Upper lobe of left lung (tissue), 6 donors: Measurements from ENCODE around the gene ELOVL3. TPM values are rescaled to one million over a fixed set of nuclear protein-coding genes. Genes with fewer than 3 reads are reported as not detected.

Experiments used
- ATAC-seq, 2 donors: fragments of 200-7000 bp; cut with Tn5 transposase; one replicate each; pipeline ENCODE4 v1.9.1; 2022; ENCODE audit warnings: mild to moderate bottlenecking in 2 of 2, moderate library complexity in 2 of 2; ENCODE audit not compliant: low FRiP score in 2 of 2
- DNase-seq, 2 donors: peaks; one replicate each; pipeline ENCODE4 v3.0.0-alpha.2; 2019 to 2020
- H3K27ac ChIP-seq, 4 donors: fragments of 200-600 bp; sonication (generic); one replicate each; pipeline ENCODE4 v1.5.1; 2016 to 2019
- H3K27me3 ChIP-seq, 4 donors: fragments of 200-600 bp; sonication (generic); one replicate each; pipeline ENCODE4 v1.5.1; 2017 to 2019
- H3K36me3 ChIP-seq, 4 donors: fragments of 200-600 bp; sonication (generic); one replicate each; pipeline ENCODE4 v1.5.1; 2016 to 2019
- H3K4me1 ChIP-seq, 4 donors: fragments of 200-600 bp; sonication (generic); one replicate each; pipeline ENCODE4 v1.5.1; 2018 to 2019
- H3K4me3 ChIP-seq, 4 donors: fragments of 200-600 bp; sonication (generic); one replicate each; pipeline ENCODE4 v1.5.1; 2017 to 2019; ENCODE audit warnings: mild to moderate bottlenecking in 2 of 4, moderate library complexity in 1 of 4
- H3K9me3 ChIP-seq, 4 donors: fragments of 200-600 bp; sonication (generic); one replicate each; pipeline ENCODE4 v1.5.1; 2018 to 2019
- CTCF ChIP-seq, 6 experiments: fragments of 450-650 bp in 4 of 6; fragments of 200-600 bp in 2 of 6; sonication (generic) in 2 of 6; IDR thresholded peaks; one replicate each; pipeline ENCODE4 v1.5.1; 2016 to 2019; ENCODE audit warnings: antibody characterized with exemption in 6 of 6
- EP300 ChIP-seq, 4 donors: sonication (generic); formaldehyde crosslinking; IDR thresholded peaks; one replicate each; pipeline ENCODE4 v1.5.1; 2017; ENCODE audit warnings: antibody characterized with exemption in 4 of 4, control low read depth in 2 of 4
- POLR2A ChIP-seq, 4 donors: fragments of 450-650 bp; IDR thresholded peaks; one replicate each; pipeline ENCODE4 v1.5.1; 2016 to 2017; ENCODE audit warnings: antibody characterized with exemption in 4 of 4, mild to moderate bottlenecking in 2 of 4
- POLR2AphosphoS5 ChIP-seq, 2 donors: sonication (generic); formaldehyde crosslinking; IDR thresholded peaks; one replicate each; pipeline ENCODE4 v1.5.1; 2017; ENCODE audit warnings: antibody characterized with exemption in 2 of 2
- WGBS, 2 donors: methylation state at CpG; one replicate each; pipeline ENCODE4 v1.1.5; 2017 to 2018; 5-methylcytosine and 5-hydroxymethylcytosine counted together
- total RNA-seq, 6 donors: library from RNA; depleted of rRNA in 4 of 6; stranded (reverse); fragments of >200 nt in 4 of 6; gene quantifications; one replicate each; pipeline versions ENCODE4 v1.1.0 to v1.2.1, GENCODE V29; 2016 to 2021
- donor health status: DM: no; HTN: no; CAD: no; lungs with moderate emphysema.
- donor health status: DM: no; HTN: yes; CAD: no; lungs with severe emphysema.

ELOVL3 gene
- 1 to 10 TPM in 2 of 6 donors, under 1 TPM in 1, not detected in 3; 0.46 to 2.7 (median 1.1) TPM for total RNA-seq

GRCh38 chr10:102225646-102226541 lies at the start of gene ELOVL3:
Gene ELOVL3 (plus strand): TSS chr10:102226299. CDS start chr10:102226549, 250 bp downstream.
- Histone ChIP-seq H3K27ac (peak within 1 kb of the TSS; percentile 68 to 81 (median 73)), H3K9me3 (no peaks in the 10 kb centered on the region), H3K4me1 (peaks cover 26 to 36% (median 28%) of the 10 kb centered on the region in 4 donors), H3K4me3 (peak within 1 kb of the TSS in 3 of 4 donors; percentile 29 to 50 (median 41)), H3K36me3 (no peaks in the 10 kb centered on the region), H3K27me3 (peaks cover 0 to 15% (median 8%) of the 10 kb centered on the region in 4 donors)
- ATAC-seq: peak; percentile 96 to 97
- 8 to 10% methylated on average over 21 to 46 of the region's 47 CpGs for WGBS, 2 donors
- DNase-seq: peak; percentile 94 to 97
- no peak for TF ChIP-seq EP300 (IDR thresholded peaks at IDR 0.05)
- peak in 2 of 4 donors; percentile 34 to 43 for TF ChIP-seq POLR2A (IDR thresholded peaks at IDR 0.05)
- peak; percentile 29 to 64 for TF ChIP-seq POLR2AphosphoS5 (IDR thresholded peaks at IDR 0.05)
- peak in 3 of 6 experiments; percentile 6 to 52 (median 35) for TF ChIP-seq CTCF (IDR thresholded peaks at IDR 0.05)

- H3K27me3 ChIP-seq: no peaks in the 10 kb centered on the region
- TF ChIP-seq CTCF (IDR thresholded peaks at IDR 0.05): no peak
- no peak for TF ChIP-seq POLR2A (IDR thresholded peaks at IDR 0.05)
- no peak overlapping the region for H3K27ac ChIP-seq
- H3K36me3 ChIP-seq: no peaks in the 10 kb centered on the region
- no peak overlapping the region for H3K4me3 ChIP-seq
- no peak for ATAC-seq
- WGBS, 2 donors: 85 to 92% methylated on average over 2 of the region's 2 CpGs
- DNase-seq: no peak
- H3K4me1 ChIP-seq: peaks cover 0 to 10% (median 2%) of the 10 kb centered on the region in 4 donors
- no peaks in the 10 kb centered on the region for H3K9me3 ChIP-seq
Measured at GRCh38 chr10:102184606-102185005, 41.5 kb upstream of the ELOVL3 start.

GRCh38 chr10:102185272-102185671 lies 40.8 kb upstream of the ELOVL3 start:
- no peaks in the 10 kb centered on the region for H3K27me3 ChIP-seq
- no peaks in the 10 kb centered on the region for H3K9me3 ChIP-seq
- no peak overlapping the region for H3K27ac ChIP-seq
- no peak overlapping the region for H3K4me3 ChIP-seq
- H3K36me3 ChIP-seq: no peaks in the 10 kb centered on the region
- no peak for DNase-seq
- ATAC-seq: no peak
- TF ChIP-seq POLR2AphosphoS5 (IDR thresholded peaks at IDR 0.05) (no peak), EP300 (IDR thresholded peaks at IDR 0.05) (no peak), CTCF (IDR thresholded peaks at IDR 0.05) (no peak), POLR2A (IDR thresholded peaks at IDR 0.05) (no peak)
- 60 to 76% methylated on average over 2 of the region's 2 CpGs for WGBS, 2 donors
- peaks cover 0 to 11% (median 2%) of the 10 kb centered on the region in 4 donors for H3K4me1 ChIP-seq

GRCh38 chr10:102185811-102186527 lies 40.1 kb upstream of the ELOVL3 start:
- H3K4me3 ChIP-seq: peak overlapping the region in 2 of 4 donors; percentile 1 to 10
- H3K4me1 ChIP-seq: peaks cover 0 to 11% (median 2%) of the 10 kb centered on the region in 4 donors
- 74 to 80% methylated on average over 15 of the region's 15 CpGs for WGBS, 2 donors
- no peak for DNase-seq
- H3K27me3 ChIP-seq: no peaks in the 10 kb centered on the region
- TF ChIP-seq CTCF (IDR thresholded peaks at IDR 0.05) (no peak), EP300 (IDR thresholded peaks at IDR 0.05) (no peak), POLR2AphosphoS5 (IDR thresholded peaks at IDR 0.05) (no peak), POLR2A (IDR thresholded peaks at IDR 0.05) (no peak)
- no peak overlapping the region for H3K27ac ChIP-seq
- no peaks in the 10 kb centered on the region for H3K9me3 ChIP-seq
- no peaks in the 10 kb centered on the region for H3K36me3 ChIP-seq
- ATAC-seq: no peak
